ENCODE measurements around the gene PACSIN2.

- TF ChIP-seq CTCF (IDR thresholded peaks at IDR 0.05), result no peak
- TF ChIP-seq POLR2A (IDR thresholded peaks at IDR 0.05), result no peak
These were observed 1.3 kb downstream of the PACSIN2 start for GRCh38 chr22:43013355-43014315.

Measured in gastroesophageal sphincter (tissue), 3 donors.